ENCODE measurements around the gene PIEZO1.
"Not testable (repeated sequence)": the region's sequence is repeated elsewhere in the genome, so short reads cannot be mapped to it uniquely, and the experiment has no call there.

PIEZO1 gene

GRCh38 chr16:88785106-88785924 is at the start of gene PIEZO1:
TSS of gene PIEZO1 (minus strand) at chr16:88785220. CDS start at chr16:88784964, 256 bp downstream.
- peak; percentile 55 for DNase-seq

GRCh38 chr16:88834670-88835069 is 49.6 kb upstream of the PIEZO1 start:
- DNase-seq, result no peak

DNA sequence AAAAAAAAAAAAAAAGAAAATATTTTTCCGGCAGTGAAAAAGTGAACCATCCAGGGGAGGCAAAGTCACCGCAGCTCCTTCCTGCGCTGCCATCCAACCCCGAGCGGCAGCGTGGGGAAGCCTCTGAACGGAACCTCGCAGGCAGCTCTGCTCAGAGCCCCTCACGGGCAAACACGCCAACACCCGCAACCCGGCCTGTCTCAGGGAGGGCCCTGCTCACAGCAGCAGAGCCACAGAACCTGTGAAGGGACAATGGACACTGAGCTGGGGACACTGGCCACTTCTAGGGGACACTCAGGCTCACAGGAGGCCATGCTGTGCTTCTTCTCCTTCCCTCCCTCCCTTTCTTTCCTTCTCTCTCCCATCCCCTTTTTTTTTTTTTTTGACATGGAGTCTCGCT is 48.1 kb upstream of the PIEZO1 start:
- no peak for DNase-seq

GRCh38 chr16:88831838-88832237 is 46.8 kb upstream of the PIEZO1 start:
- DNase-seq, result no peak

GRCh38 chr16:88830783-88831182 is 45.8 kb upstream of the PIEZO1 start:
- no peak for DNase-seq

- no peak for DNase-seq
These were observed 45.2 kb upstream of the PIEZO1 start for GRCh38 chr16:88830258-88830657.

DNA sequence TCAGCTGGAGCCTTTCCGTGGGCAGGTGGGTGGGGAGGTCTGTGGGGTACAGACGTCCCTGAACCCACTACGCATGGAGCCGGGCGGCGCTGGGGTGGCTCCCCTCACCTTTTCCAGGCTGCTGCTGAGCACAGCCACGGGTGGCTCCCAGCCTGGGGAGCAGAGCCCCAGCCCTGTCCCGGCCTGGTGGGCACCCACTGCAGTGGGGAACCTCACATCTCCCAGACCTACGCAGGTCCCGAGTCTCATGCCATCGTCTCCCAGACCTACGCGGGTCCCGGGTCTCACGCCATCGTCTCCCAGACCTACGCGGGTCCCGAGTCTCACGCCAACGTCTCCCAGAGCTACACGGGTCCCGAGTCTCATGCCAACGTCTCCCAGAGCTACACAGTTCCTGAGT is 43.7 kb upstream of the PIEZO1 start:
- no peak for DNase-seq

DNA sequence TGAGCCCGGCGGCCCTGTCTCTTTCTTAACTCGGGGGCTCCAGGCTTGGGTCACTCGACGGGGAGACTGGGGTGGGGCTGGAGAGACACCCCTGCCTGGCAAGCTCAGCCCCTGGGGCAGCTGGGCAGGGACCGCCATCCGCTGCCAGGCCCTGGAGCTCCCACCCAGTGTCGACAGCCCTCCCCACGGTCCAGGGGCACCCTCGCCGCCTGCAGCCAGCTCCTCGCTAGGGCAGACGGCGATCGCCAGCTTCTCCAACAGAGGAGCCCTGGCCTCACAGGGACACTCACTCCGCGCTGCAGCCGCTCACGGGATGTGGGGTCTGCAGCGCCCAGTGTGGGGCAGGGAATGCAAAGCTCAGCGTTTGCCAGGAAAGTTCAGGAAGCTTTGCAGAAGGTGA is 42.7 kb upstream of the PIEZO1 start:
- no peak for DNase-seq

- no peak for DNase-seq
These were observed 41.2 kb upstream of the PIEZO1 start for GRCh38 chr16:88826070-88826840.

- DNase-seq, result no peak
These were observed 40.1 kb upstream of the PIEZO1 start for GRCh38 chr16:88825146-88825545.

GRCh38 chr16:88824256-88825077 is 39.4 kb upstream of the PIEZO1 start:
- no peak for DNase-seq

DNA sequence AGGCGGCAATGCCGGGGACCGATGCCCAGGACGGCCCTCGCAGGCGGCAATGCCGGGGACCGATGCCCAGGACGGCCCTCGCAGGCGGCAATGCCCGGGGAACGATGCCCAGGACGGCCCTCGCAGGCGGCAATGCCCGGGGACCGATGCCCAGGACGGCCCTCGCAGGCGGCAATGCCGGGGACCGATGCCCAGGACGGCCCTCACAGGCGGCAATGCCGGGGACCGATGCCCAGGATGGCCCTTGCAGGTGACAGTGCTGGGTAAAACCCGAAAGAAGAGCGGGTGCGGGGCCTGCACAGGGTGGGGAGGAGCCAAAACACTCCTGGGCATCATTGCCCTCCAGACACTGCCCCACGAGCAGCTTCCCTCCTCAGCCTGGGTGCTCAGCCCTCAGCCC is 38.6 kb upstream of the PIEZO1 start:
- DNase-seq, result not testable (repeated sequence)

DNA sequence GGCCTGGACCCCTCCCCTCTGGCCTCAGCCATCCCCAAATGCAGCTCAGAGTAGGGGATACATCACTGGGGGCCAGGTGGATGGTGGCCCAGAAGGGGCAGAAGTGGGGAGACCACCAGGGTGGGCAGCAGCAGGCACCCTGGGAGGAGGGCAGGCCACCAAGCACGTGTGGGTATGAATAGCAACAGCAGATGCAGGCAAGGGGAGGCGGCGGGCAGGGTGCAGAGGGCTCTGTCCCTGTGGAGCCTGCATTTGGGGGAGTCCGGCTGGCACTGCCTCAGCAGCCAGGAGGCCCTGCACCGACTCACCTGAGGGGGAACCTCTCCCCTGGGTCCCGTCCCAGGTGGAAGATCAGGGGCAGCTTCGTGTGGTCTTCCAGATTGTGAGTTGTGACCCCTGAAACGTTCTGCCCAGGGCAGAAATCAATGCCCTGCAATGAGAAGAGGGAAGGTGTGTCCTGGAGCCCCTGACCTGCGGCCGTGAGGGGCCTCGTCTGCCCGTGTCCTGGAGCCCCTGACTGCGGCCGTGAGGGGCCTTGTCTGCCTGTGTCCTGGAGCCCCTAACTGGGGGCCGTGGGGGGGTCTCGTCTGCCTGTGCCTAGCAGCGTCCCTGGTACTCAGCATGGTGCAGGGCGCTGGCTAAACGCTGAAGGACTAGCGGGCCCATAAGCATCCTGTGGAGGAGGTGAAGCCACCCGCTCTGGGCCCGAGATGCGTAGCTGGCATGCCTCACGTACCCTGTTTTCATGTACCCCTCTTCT is 37.4 kb upstream of the PIEZO1 start:
- no peak for DNase-seq

GRCh38 chr16:88821168-88821850 is 36.3 kb upstream of the PIEZO1 start:
- DNase-seq, result no peak

DNA sequence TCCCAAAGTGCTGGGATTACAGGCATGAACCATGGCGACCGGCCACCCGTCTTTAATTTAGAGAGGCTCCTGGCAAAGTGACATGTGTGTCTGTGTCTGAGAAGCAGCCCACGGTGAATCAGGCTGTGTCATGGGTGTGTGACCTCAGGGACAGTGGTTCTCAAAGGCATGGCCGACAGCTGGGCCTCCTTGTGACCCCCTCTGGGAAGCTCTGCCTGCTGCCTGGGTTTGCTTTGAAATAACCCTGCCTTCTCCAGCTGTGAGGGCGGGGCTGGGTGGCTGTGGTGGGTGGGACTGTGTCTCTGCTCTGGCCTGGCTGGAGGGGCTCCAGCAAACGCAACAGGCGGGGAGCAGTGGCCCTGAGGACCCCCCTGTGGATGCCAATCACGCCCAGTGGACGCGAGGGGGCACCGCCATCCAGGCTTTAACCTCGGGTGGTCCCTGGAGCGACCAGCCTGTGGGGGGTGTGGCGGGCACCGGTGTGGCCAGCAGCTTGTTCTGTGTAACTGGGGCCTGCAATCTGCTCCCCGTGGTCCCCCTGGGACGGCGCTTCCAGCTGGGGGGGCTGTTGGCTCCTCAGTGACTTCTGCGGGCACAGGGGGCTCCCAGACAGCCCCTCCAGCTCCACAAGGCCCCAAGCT is 35.5 kb upstream of the PIEZO1 start:
- DNase-seq, result no peak

DNA sequence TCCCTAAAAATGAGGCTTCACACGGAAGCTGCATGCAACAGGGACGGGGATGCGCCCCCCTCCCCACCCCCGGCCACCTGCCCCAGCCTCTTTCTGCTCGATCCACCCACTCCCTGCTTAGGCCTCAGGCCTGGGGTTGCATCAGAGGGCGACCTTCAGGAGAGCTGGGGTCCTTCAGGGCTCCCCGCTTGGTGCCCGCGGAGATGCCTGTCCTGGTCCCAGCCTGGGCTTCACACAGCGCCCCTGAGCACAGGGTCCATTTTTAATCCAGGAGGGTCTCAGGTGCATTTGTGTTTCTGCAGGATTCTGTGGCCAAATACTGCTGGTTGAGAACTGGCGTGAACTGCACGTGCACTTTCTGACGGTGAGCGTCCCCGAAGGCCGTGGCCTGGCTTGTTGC is 34.1 kb upstream of the PIEZO1 start:
- no peak for DNase-seq

DNA sequence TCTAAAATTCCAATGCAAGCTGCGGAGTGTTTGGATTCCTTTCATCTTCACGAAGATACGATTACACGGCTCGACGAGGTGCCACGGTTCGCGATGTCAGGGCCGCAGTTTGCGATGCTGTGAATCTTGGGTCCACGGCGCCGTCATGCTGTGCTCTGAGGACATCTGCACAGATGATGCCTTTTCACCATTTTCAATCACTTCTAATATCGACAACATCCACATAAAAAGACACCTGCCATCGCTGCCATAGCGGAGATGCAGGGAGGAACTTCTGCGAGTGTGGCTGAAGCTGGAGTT is 33.5 kb upstream of the PIEZO1 start:
- no peak for DNase-seq

DNA sequence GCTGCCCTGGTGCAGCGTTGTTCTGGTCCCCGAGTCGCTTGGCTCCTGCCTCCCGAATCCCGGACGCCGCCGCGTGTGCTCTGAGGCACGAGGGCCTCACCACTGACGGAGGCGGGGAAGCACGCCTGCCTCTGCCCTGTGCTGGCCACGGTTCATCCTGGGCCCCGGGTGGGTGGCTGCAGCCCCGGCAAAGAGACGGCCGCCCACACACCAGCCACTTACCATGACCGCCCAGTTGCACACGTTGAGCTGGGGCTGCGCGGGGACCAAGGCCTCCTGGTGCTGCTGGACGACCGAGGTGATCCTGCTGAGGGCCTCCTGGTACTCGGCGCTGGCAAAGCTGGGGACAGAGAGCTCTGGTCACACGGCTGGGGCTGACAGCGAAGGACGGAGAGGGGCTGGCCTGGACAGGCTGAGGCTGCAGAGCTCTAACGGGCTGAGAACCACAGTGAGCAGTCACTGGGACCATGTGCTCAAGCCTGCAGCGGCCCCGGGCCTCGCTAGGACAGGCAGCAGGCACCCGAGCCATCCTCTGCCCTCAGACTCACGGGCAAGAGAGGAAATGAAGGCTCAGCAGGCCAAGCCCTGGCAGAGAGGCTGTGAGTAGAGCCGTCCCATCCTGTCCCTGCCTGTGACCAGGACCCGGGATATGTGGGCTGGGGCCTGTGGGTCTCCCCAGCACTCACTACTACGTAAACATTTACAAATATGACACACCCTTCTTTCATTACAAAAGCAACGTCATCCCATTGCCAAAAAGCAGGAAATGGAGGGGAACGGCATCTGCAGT is 33.0 kb upstream of the PIEZO1 start:
- DNase-seq, result peak; percentile 25

GRCh38 chr16:88816736-88817535 is 31.9 kb upstream of the PIEZO1 start:
- no peak for DNase-seq

All from fibroblast of upper back skin (primary cell).